ENCODE measurements around the gene GCDH.
A peak's percentile ranks its signal among the peaks of the same experiment; 100 is the strongest.

Gene GCDH

DNA sequence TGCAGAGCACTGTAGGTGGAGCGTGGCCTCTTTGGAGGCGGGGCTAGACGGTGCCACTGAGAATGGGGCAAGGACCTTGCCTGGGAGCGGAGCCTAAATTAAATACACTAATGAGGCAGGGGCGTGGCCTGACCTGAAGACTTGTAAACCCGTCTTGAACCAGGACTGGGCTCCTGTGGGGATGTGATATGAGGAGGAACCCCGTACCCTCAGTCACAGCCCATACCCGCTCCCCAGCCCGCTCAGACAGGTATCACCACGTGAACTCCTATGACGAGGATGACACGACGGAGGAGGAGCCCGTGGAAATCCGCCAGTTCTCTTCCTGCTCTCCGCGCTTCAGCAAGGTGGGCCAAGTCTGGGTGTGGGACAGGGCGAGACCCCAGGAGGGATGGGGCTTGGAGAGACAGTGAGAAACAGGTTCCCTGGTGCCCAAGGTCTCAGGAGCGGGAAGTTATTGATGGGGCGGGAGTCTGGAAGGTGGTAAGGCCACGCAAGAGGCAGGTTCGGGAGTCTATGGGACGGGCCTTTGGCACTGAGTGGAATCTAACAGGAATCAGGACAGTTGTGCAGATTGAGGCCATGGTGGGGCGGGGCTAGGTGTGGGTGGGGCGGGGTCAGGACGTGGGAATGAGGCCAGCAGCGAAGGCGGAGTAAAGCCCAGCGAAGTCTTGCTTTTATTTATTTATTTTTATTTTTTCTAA lies 24.4 kb upstream of the GCDH start:
- H3K4me3 ChIP-seq (ENCODE audit: low read depth, low read length): no peak overlapping the region
- TF ChIP-seq, protein P1, sequence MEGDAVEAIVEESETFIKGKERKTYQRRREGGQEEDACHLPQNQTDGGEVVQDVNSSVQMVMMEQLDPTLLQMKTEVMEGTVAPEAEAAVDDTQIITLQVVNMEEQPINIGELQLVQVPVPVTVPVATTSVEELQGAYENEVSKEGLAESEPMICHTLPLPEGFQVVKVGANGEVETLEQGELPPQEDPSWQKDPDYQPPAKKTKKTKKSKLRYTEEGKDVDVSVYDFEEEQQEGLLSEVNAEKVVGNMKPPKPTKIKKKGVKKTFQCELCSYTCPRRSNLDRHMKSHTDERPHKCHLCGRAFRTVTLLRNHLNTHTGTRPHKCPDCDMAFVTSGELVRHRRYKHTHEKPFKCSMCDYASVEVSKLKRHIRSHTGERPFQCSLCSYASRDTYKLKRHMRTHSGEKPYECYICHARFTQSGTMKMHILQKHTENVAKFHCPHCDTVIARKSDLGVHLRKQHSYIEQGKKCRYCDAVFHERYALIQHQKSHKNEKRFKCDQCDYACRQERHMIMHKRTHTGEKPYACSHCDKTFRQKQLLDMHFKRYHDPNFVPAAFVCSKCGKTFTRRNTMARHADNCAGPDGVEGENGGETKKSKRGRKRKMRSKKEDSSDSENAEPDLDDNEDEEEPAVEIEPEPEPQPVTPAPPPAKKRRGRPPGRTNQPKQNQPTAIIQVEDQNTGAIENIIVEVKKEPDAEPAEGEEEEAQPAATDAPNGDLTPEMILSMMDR (IDR thresholded peaks at IDR 0.05; ENCODE audit: low read depth, low read length): no peak

DNA sequence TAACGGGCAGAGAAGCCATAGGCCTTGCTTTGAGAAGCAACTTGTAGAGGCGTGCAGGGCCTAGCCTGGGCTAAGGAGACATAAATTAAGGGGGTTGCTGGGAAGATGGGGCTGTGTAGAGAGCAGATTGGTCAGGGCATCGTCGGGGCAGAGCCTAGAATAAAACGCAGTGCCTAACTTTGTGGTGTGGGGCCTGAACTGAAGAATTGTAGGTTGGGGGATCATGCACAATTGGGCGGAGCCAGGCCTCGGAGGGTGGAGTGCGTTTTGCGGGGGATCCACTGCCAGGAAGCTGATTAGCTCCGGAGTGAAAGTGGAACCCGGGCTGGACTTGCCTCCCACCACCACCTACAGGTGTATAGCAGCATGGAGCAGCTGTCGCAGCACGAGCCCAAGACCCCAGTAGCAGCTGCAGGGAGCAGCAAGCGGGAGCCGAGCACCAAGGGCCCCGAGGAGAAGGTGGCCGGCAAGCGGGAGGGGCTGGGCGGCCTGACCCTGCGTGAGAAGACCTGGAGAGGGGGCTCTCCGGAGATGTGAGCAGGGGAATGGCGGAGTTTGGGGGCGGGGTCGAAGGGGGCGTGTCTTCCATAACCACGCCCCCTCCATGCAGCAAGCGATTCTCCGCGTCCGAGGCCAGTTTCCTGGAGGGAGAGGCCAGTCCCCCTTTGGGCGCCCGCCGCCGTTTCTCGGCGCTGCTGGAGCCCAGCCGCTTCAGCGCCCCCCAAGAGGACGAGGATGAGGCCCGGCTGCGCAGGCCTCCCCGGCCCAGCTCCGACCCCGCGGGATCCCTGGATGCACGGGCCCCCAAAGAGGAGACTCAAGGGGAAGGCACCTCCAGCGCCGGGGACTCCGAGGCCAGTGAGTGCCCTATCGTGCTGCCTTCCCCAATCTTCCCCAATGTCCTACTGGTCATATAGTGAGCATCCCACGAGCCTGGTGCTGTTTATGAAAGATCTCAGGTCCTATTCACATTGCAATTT lies 23.6 kb upstream of the GCDH start:
- peak; percentile 42 for DNase-seq (ENCODE audit: low read depth, low spot score)
- in situ Hi-C loops (cut with HindIII; ENCODE audit: low sequenced_read_pairs): no loop called here
- peak overlapping the region; percentile 26 for H3K4me3 ChIP-seq (ENCODE audit: low read depth, low read length)
- TF ChIP-seq, protein P1 (IDR thresholded peaks at IDR 0.05; ENCODE audit: low read depth, low read length): no peak

More for the DNA sequence above, 24.4 kb upstream of the GCDH start:
- in situ Hi-C loops (cut with HindIII; ENCODE audit: low sequenced_read_pairs): no loop called here
- DNase-seq (ENCODE audit: low read depth, low spot score): no peak

DNA sequence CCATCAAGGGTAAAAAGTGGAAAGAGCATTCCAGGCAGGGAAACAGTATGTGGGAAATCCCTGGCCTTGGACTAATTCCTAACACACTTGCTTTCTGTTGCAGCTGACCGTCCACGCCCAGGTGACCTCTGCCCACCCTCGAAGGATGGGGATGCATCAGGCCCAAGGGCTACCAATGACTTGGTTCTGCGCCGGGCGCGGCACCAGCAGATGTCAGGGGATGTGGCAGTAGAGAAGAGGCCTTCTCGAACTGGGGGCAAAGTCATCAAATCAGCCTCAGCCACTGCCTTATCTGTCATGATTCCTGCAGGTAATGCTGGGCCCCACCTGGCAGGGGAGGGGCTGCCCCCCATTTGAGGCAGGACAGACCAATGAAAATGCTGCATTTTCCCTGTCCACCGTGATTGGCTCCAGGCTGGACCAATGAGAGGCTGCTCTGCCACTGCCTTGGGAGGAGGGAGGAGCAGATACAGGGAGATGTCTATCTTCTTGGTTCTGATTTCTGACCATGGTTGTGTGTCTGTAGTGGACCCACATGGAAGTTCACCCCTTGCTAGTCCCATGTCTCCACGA lies 22.3 kb upstream of the GCDH start:
- H3K4me3 ChIP-seq (ENCODE audit: low read depth, low read length): no peak overlapping the region
- in situ Hi-C loops (cut with HindIII; ENCODE audit: low sequenced_read_pairs): no loop called here
- no peak for DNase-seq (ENCODE audit: low read depth, low spot score)
- TF ChIP-seq, protein P1 (IDR thresholded peaks at IDR 0.05; ENCODE audit: low read depth, low read length): no peak

DNA sequence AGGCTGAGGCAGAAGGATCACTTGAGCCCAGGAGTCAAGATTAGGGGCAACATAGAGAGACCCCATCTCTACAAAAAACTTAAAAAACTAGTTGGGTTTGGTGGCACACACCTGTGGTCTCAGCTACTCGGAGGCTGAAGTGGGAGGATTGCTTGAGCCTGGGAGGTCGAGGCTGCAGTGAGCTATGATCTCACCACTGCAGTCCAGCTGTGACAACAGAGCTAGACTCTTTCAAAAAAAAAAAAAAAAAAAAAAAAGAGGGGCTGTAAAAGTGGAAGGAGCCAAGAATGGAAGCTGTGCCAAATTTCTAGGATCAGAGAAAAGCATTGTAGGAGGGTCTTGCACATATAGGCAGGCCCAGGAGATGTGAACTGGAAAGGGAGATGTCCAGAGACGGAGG lies 19.3 kb upstream of the GCDH start:
- TF ChIP-seq, protein P1 (IDR thresholded peaks at IDR 0.05; ENCODE audit: low read depth, low read length): no peak
- no peak overlapping the region for H3K4me3 ChIP-seq (ENCODE audit: low read depth, low read length)
- in situ Hi-C loops (cut with HindIII; ENCODE audit: low sequenced_read_pairs): no loop called here
- DNase-seq (ENCODE audit: low read depth, low spot score): no peak

DNA sequence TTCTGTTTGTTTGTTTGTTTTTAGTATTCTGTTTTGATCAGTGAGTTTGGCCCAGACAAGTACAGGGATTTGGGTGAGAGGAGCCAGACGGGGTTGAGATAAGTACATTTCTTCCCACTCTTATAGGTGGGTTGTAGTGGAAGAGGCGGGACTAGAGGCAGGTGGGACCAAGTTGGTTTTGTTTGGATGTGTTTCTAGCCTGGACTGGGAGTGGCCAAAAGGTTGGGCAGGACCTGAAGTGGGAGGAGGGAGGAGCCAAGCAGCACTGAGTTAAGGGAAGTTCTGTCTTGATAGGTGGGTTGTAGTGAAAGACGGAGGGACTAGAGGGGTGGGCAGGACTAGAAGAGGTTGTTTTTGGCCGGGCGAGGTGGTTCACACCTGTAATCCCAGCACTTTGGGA lies 18.7 kb upstream of the GCDH start:
- in situ Hi-C loops (cut with HindIII; ENCODE audit: low sequenced_read_pairs): no loop called here
- H3K4me3 ChIP-seq (ENCODE audit: low read depth, low read length): no peak overlapping the region
- TF ChIP-seq, protein P1 (IDR thresholded peaks at IDR 0.05; ENCODE audit: low read depth, low read length): no peak
- no peak for DNase-seq (ENCODE audit: low read depth, low spot score)
